Stimulated activated naive CD4-positive, alpha-beta T cell treated with Interleukin-2 at 50 U/mL for 16 hours (primary cell): Measurements from ENCODE around the gene OR51B2.
"Not testable (repeated sequence)": the region's sequence is repeated elsewhere in the genome, so short reads cannot be mapped to it uniquely, and the experiment has no call there.

Source experiments
- DNase-seq: peaks from one replicate; lab custom pipeline; 2025; lab: John Stamatoyannopoulos, UW

Gene OR51B2

GRCh38 chr11:5324197-5324596 is at the start of gene OR51B2:
Gene OR51B2, minus strand, starts transcription at chr11:5324297. Its CDS starts 0 bp downstream, at chr11:5324297.
- no peak for DNase-seq

GRCh38 chr11:5369789-5370188 is 45.7 kb upstream of the OR51B2 start:
- DNase-seq, result no peak

GRCh38 chr11:5368502-5369043 is 44.5 kb upstream of the OR51B2 start:
- DNase-seq, result no peak

GRCh38 chr11:5367448-5368074 is 43.5 kb upstream of the OR51B2 start:
- DNase-seq, result no peak

- DNase-seq, result no peak
Observed at GRCh38 chr11:5366856-5367255, 42.8 kb upstream of the OR51B2 start.

GRCh38 chr11:5366365-5366764 is 42.3 kb upstream of the OR51B2 start:
- not testable (repeated sequence) for DNase-seq

GRCh38 chr11:5364214-5364613 is 40.1 kb upstream of the OR51B2 start:
- DNase-seq, result no peak

- no peak for DNase-seq
Observed at GRCh38 chr11:5363679-5364078, 39.6 kb upstream of the OR51B2 start.

- DNase-seq, result no peak
Observed at GRCh38 chr11:5362017-5362625, 38.0 kb upstream of the OR51B2 start.

GRCh38 chr11:5356031-5356430 is 31.9 kb upstream of the OR51B2 start:
- DNase-seq, result not testable (repeated sequence)

GRCh38 chr11:5351208-5351607 is 27.1 kb upstream of the OR51B2 start, which contains the start of gene OR51B6:
Gene OR51B6, plus strand, starts transcription at chr11:5351508. Its CDS starts 0 bp downstream, at chr11:5351508.
- no peak for DNase-seq

GRCh38 chr11:5349550-5349949 is 25.5 kb upstream of the OR51B2 start:
- DNase-seq, result no peak

GRCh38 chr11:5348551-5349194 is 24.6 kb upstream of the OR51B2 start:
- DNase-seq, result no peak

GRCh38 chr11:5345831-5346230 is 21.7 kb upstream of the OR51B2 start:
- no peak for DNase-seq

- no peak for DNase-seq
Observed at GRCh38 chr11:5343474-5344335, 19.6 kb upstream of the OR51B2 start, which contains the start of gene OR51B5. Gene OR51B5, minus strand, starts transcription at chr11:5343524. Its CDS starts 0 bp downstream, at chr11:5343524.

- DNase-seq, result no peak
Observed at GRCh38 chr11:5339771-5340322, 15.8 kb upstream of the OR51B2 start.

- DNase-seq, result not testable (repeated sequence)
Observed at GRCh38 chr11:5337253-5337652, 13.2 kb upstream of the OR51B2 start.

- DNase-seq, result no peak
Observed at GRCh38 chr11:5336331-5336730, 12.2 kb upstream of the OR51B2 start.

- DNase-seq, result no peak
Observed at GRCh38 chr11:5335170-5335569, 11.1 kb upstream of the OR51B2 start.

- DNase-seq, result no peak
Observed at GRCh38 chr11:5317292-5317691, 6.8 kb downstream of the OR51B2 start.

GRCh38 chr11:5313326-5314023 is 10.6 kb downstream of the OR51B2 start:
- not testable (repeated sequence) for DNase-seq
